ENCODE data around the gene FBXL5. TPM values are rescaled to one million over a fixed set of nuclear protein-coding genes. Genes with fewer than 3 reads are reported as not detected.
A peak's percentile ranks its signal among the peaks of the same experiment; 100 is the strongest.

The FBXL5 gene
- total and polyA plus RNA-seq, 10 donors = 33.8 to 210 (median 105) TPM

GRCh38 chr4:15670576-15670975 lies 15.4 kb upstream of the FBXL5 start:
- no peaks in the 10 kb centered on the region for H3K9me3 ChIP-seq
- DNase-seq = no peak
- intact Hi-C loops (cut with DNase I; ENCODE audit: low total_unique reads) = no loop called here
- H3K4me3 ChIP-seq = no peak overlapping the region
- no peaks in the 10 kb centered on the region for H3K27me3 ChIP-seq (replicated peaks in 1 of 7)
- TF ChIP-seq POLR2AphosphoS5 (IDR thresholded peaks at IDR 0.05) (no peak), CTCF (IDR thresholded peaks at IDR 0.05 in 8 of 11, conservative IDR thresholded peaks at IDR 0.05 in 3 of 11) (no peak), POLR2A (IDR thresholded peaks at IDR 0.05) (no peak)
- WGBS, 5 donors = 65 to 82% (median 69%) methylated on average over 3 of the region's 3 CpGs
- H3K27ac ChIP-seq = peak overlapping the region in 1 of 8 donors; percentile 17
- H3K4me1 ChIP-seq = peaks cover 0 to 53% (median 9%) of the 10 kb centered on the region in 6 donors
- H3K36me3 ChIP-seq = no peaks in the 10 kb centered on the region

- Histone ChIP-seq H3K36me3 (no peaks in the 10 kb centered on the region), H3K4me1 (peaks cover 0 to 44% (median 4%) of the 10 kb centered on the region in 6 donors), H3K4me3 (no peak overlapping the region), H3K27ac (peak overlapping the region in 3 of 8 donors; percentile 9 to 99 (median 89)), H3K9me3 (no peaks in the 10 kb centered on the region), H3K27me3 (replicated peaks in 1 of 7) (no peaks in the 10 kb centered on the region)
- intact Hi-C loops (cut with DNase I; ENCODE audit: low total_unique reads) = no loop called here
- no peak for DNase-seq
- 54 to 73% (median 70%) methylated on average over 1 of the region's 1 CpG for WGBS, 5 donors
- no peak for TF ChIP-seq CTCF (IDR thresholded peaks at IDR 0.05 in 8 of 11, conservative IDR thresholded peaks at IDR 0.05 in 3 of 11)
- no peak for TF ChIP-seq POLR2AphosphoS5 (IDR thresholded peaks at IDR 0.05)
- no peak for TF ChIP-seq POLR2A (IDR thresholded peaks at IDR 0.05)
Measured at GRCh38 chr4:15668566-15669435, 13.6 kb upstream of the FBXL5 start.

- Histone ChIP-seq H3K36me3 (no peaks in the 10 kb centered on the region), H3K4me3 (peak overlapping the region in 1 of 8 donors; percentile 51), H3K9me3 (no peaks in the 10 kb centered on the region), H3K4me1 (peaks cover 0 to 37% (median 4%) of the 10 kb centered on the region in 6 donors), H3K27ac (peak overlapping the region in 6 of 8 donors; percentile 63 to 99 (median 85)), H3K27me3 (replicated peaks in 1 of 7) (no peaks in the 10 kb centered on the region)
- no peak for DNase-seq
- TF ChIP-seq POLR2A (IDR thresholded peaks at IDR 0.05) (no peak), CTCF (IDR thresholded peaks at IDR 0.05 in 8 of 11, conservative IDR thresholded peaks at IDR 0.05 in 3 of 11) (no peak), POLR2AphosphoS5 (IDR thresholded peaks at IDR 0.05) (no peak)
- intact Hi-C loops (cut with DNase I; ENCODE audit: low total_unique reads) = no loop called here
- 94 to 98% (median 95%) methylated on average over 4 of the region's 4 CpGs for WGBS, 5 donors
Measured at GRCh38 chr4:15667006-15667405, 11.8 kb upstream of the FBXL5 start.

GRCh38 chr4:15665753-15666365 lies 10.7 kb upstream of the FBXL5 start:
- peak overlapping the region in 7 of 8 donors; percentile 63 to 99 (median 84) for H3K27ac ChIP-seq
- no peak for DNase-seq
- no peaks in the 10 kb centered on the region for H3K27me3 ChIP-seq (replicated peaks in 1 of 7)
- H3K4me1 ChIP-seq = peaks cover 0 to 45% (median 4%) of the 10 kb centered on the region in 6 donors
- peak overlapping the region in 1 of 8 donors; percentile 51 for H3K4me3 ChIP-seq
- H3K9me3 ChIP-seq = no peaks in the 10 kb centered on the region
- intact Hi-C loops (cut with DNase I; ENCODE audit: low total_unique reads) = no loop called here
- no peak for TF ChIP-seq POLR2A (IDR thresholded peaks at IDR 0.05)
- no peak for TF ChIP-seq CTCF (IDR thresholded peaks at IDR 0.05 in 8 of 11, conservative IDR thresholded peaks at IDR 0.05 in 3 of 11)
- peak in 1 of 3 donors; percentile 59 for TF ChIP-seq POLR2AphosphoS5 (IDR thresholded peaks at IDR 0.05)
- WGBS, 5 donors = 49 to 78% (median 62%) methylated on average over 3 of the region's 3 CpGs
- H3K36me3 ChIP-seq = no peaks in the 10 kb centered on the region
